Measurements from ENCODE around the gene TLNRD1.
A peak's percentile ranks its signal among the peaks of the same experiment; 100 is the strongest.

Gene TLNRD1

DNA sequence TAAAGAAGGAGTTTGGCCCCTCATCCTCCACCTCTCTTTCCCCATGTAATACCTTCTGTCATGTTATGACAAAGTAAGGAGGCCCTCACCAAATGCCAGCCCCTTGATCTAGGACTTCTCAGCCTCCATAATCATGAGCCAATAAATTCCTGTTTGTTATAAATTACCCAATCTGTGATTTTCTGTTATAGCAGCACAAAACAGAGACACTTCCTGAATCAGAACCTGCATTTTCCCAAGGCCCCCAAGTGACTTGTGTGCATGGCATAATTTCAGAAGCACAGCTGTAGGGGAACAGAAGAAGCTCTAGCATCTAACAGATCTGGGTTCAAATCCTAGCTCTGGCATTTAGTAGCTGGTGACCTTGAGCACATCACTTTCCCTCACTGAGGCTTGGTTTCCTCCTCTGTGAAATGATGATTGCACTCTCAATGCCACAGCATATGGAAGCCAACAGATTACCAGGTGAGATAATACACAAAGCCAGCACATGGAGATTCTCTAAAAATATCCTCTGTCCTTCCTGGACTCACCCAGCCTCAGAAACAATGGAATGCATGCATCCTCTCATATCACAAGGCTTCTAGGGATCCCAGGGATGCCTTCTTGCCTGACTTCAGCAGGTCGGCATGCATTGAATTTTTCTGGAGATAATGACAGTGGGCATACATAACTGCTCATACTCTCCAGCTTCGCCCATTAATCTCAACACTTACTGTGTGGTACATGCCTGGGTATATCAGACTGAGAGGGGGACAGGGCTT lies 26.3 kb downstream of the TLNRD1 start:
- no peak for TF ChIP-seq POLR2AphosphoS5 (IDR thresholded peaks at IDR 0.05; ENCODE audit: low read depth)
- TF ChIP-seq, protein P1, sequence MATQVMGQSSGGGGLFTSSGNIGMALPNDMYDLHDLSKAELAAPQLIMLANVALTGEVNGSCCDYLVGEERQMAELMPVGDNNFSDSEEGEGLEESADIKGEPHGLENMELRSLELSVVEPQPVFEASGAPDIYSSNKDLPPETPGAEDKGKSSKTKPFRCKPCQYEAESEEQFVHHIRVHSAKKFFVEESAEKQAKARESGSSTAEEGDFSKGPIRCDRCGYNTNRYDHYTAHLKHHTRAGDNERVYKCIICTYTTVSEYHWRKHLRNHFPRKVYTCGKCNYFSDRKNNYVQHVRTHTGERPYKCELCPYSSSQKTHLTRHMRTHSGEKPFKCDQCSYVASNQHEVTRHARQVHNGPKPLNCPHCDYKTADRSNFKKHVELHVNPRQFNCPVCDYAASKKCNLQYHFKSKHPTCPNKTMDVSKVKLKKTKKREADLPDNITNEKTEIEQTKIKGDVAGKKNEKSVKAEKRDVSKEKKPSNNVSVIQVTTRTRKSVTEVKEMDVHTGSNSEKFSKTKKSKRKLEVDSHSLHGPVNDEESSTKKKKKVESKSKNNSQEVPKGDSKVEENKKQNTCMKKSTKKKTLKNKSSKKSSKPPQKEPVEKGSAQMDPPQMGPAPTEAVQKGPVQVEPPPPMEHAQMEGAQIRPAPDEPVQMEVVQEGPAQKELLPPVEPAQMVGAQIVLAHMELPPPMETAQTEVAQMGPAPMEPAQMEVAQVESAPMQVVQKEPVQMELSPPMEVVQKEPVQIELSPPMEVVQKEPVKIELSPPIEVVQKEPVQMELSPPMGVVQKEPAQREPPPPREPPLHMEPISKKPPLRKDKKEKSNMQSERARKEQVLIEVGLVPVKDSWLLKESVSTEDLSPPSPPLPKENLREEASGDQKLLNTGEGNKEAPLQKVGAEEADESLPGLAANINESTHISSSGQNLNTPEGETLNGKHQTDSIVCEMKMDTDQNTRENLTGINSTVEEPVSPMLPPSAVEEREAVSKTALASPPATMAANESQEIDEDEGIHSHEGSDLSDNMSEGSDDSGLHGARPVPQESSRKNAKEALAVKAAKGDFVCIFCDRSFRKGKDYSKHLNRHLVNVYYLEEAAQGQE (IDR thresholded peaks at IDR 0.05; ENCODE audit: insufficient replicate concordance, low read depth) = no peak
- no peak for TF ChIP-seq SPI1 (IDR thresholded peaks at IDR 0.05; ENCODE audit: borderline replicate concordance, low read depth)
- TF ChIP-seq, protein P2, sequence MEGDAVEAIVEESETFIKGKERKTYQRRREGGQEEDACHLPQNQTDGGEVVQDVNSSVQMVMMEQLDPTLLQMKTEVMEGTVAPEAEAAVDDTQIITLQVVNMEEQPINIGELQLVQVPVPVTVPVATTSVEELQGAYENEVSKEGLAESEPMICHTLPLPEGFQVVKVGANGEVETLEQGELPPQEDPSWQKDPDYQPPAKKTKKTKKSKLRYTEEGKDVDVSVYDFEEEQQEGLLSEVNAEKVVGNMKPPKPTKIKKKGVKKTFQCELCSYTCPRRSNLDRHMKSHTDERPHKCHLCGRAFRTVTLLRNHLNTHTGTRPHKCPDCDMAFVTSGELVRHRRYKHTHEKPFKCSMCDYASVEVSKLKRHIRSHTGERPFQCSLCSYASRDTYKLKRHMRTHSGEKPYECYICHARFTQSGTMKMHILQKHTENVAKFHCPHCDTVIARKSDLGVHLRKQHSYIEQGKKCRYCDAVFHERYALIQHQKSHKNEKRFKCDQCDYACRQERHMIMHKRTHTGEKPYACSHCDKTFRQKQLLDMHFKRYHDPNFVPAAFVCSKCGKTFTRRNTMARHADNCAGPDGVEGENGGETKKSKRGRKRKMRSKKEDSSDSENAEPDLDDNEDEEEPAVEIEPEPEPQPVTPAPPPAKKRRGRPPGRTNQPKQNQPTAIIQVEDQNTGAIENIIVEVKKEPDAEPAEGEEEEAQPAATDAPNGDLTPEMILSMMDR (IDR thresholded peaks at IDR 0.05; ENCODE audit: insufficient read depth, low read length) = no peak
- TF ChIP-seq GABPA (IDR thresholded peaks at IDR 0.05; ENCODE audit: low read depth) = no peak
- no peak overlapping the region for H3K4me3 ChIP-seq (replicated peaks; ENCODE audit: insufficient read depth, low read length)
- DNase-seq (ENCODE audit: low read depth in 1 of 2, low spot score in 1 of 2) = no peak
- H3K27me3 ChIP-seq (ENCODE audit: insufficient read depth, poor library complexity, severe bottlenecking) = no peaks in the 10 kb centered on the region
- H3K27ac ChIP-seq (replicated peaks) = no peak overlapping the region

DNA sequence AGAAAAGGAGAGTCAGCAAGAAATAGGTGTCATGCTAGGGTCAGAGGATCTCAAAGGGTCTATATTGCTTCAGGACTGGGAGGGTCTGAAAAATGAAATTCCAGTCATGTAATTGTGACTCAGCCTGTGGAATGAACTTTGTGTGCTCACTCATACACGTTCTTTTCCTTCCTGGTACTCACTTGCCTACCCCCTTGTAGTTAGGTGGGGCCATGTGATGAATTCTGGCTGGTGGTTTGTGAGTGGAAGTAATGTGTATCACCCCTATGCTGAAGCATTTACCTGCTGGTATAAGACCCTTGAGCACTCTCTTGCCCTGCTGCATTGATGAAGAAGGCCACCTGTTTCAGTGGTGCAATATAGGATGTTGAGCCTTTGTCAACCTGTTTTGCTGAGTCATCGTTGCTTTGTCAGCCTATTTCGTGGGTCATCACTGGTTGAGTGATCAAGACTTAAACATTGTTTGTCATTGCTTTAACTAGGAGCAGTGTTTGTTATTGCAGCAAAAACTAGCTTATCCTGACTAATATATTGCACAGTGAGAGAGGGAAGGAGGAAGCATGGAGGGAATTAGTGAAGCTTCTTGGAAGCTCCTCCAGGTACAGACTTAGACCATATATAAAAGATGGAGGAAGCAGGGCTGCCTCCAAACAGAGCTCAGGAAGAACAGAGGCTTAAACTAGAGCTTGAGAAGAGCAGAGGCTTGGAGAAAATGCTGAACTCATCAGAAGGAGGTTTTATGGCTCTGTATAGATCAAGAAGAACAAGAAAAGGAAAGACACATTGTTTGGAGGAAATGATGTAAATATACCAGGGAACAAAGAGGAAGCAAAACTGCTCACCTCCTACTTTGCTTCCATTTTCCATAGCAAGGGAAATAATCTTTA lies 28.9 kb downstream of the TLNRD1 start:
- peak in 1 of 2 experiments; percentile 45 for DNase-seq (ENCODE audit: low read depth in 1 of 2, low spot score in 1 of 2)
- Histone ChIP-seq H3K27me3 (ENCODE audit: insufficient read depth, poor library complexity, severe bottlenecking) (no peaks in the 10 kb centered on the region), H3K27ac (replicated peaks) (no peak overlapping the region), H3K4me3 (replicated peaks; ENCODE audit: insufficient read depth, low read length) (no peak overlapping the region)
- TF ChIP-seq SPI1 (IDR thresholded peaks at IDR 0.05; ENCODE audit: borderline replicate concordance, low read depth) (no peak), GABPA (IDR thresholded peaks at IDR 0.05; ENCODE audit: low read depth) (no peak), POLR2AphosphoS5 (IDR thresholded peaks at IDR 0.05; ENCODE audit: low read depth) (no peak)
- TF ChIP-seq, protein P1 (IDR thresholded peaks at IDR 0.05; ENCODE audit: insufficient replicate concordance, low read depth) = no peak
- TF ChIP-seq, protein P2 (IDR thresholded peaks at IDR 0.05; ENCODE audit: insufficient read depth, low read length) = no peak

DNA sequence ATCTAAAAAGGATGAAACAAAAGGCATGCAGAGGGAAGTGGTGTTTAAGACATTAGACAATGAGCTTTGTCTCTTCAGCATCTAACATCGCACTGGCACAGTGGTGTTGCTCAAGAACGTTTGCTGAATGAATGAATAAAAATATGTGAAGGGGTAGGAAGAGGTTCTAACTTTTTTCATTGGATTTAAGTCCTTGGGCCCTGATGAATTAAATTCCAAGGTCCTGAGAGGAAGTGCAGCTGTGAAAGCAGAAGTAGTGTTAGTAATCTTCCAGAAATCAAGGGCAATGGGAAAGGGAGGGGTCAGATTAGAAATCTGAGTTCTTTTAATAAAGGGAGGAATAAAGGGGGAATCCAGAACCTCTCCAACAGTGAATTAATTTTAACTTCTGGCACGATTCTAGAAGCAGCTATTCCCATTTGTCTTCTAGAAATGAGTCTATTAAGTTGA lies 29.6 kb downstream of the TLNRD1 start:
- no peaks in the 10 kb centered on the region for H3K27me3 ChIP-seq (ENCODE audit: insufficient read depth, poor library complexity, severe bottlenecking)
- no peak overlapping the region for H3K4me3 ChIP-seq (replicated peaks; ENCODE audit: insufficient read depth, low read length)
- H3K27ac ChIP-seq (replicated peaks) = no peak overlapping the region
- no peak for DNase-seq (ENCODE audit: low read depth in 1 of 2, low spot score in 1 of 2)
- peak; percentile 63 for TF ChIP-seq SPI1 (IDR thresholded peaks at IDR 0.05; ENCODE audit: borderline replicate concordance, low read depth)
- TF ChIP-seq, protein P2 (IDR thresholded peaks at IDR 0.05; ENCODE audit: insufficient read depth, low read length) = no peak
